KOPT-K1 (cell line): ENCODE data around the gene VCP.

Experiments
- H3K27ac ChIP-seq: fragments of 200-600 bp; sonication (generic); 2 replicates; pipeline ENCODE4 v1.5.1; 2016; ENCODE audit warnings: antibody characterized with exemption, mild to moderate bottlenecking, low read depth, low read length; ENCODE audit not compliant: poor library complexity, severe bottlenecking
- H3K36me3 ChIP-seq: fragments of 200-600 bp; sonication (generic); 2 replicates; pipeline ENCODE4 v1.5.1; 2017; ENCODE audit warnings: antibody characterized with exemption, mild to moderate bottlenecking, low read length, moderate library complexity; ENCODE audit not compliant: insufficient read depth
- H3K9me3 ChIP-seq: fragments of 200-600 bp; sonication (generic); 2 replicates; pipeline ENCODE4 v1.5.1; 2017; ENCODE audit warnings: antibody characterized with exemption, low read length, mild to moderate bottlenecking; ENCODE audit not compliant: insufficient read depth, poor library complexity, severe bottlenecking

VCP gene

GRCh38 chr9:35107297-35108290, 35.2 kb upstream of the VCP start:
- Histone ChIP-seq H3K9me3 (no peaks in the 10 kb centered on the region), H3K36me3 (no peaks in the 10 kb centered on the region)

GRCh38 chr9:35106343-35106730, 33.9 kb upstream of the VCP start:
- Histone ChIP-seq H3K36me3 (peaks cover 6% of the 10 kb centered on the region), H3K9me3 (no peaks in the 10 kb centered on the region), H3K27ac (no peak overlapping the region)

More at GRCh38 chr9:35107297-35108290, 35.2 kb upstream of the VCP start:
- no peak overlapping the region for H3K27ac ChIP-seq

GRCh38 chr9:35105571-35106342, 33.3 kb upstream of the VCP start:
- Histone ChIP-seq H3K36me3 (peaks cover 12% of the 10 kb centered on the region), H3K9me3 (no peaks in the 10 kb centered on the region), H3K27ac (no peak overlapping the region)

- Histone ChIP-seq H3K9me3 (no peaks in the 10 kb centered on the region), H3K27ac (no peak overlapping the region), H3K36me3 (peaks cover 18% of the 10 kb centered on the region)
These were observed 32.7 kb upstream of the VCP start for GRCh38 chr9:35105126-35105525.

GRCh38 chr9:35104586-35104985, 32.2 kb upstream of the VCP start:
- no peak overlapping the region for H3K27ac ChIP-seq
- H3K36me3 ChIP-seq = peaks cover 24% of the 10 kb centered on the region
- H3K9me3 ChIP-seq = no peaks in the 10 kb centered on the region

GRCh38 chr9:35103660-35104191, 31.3 kb upstream of the VCP start:
- H3K36me3 ChIP-seq = peaks cover 29% of the 10 kb centered on the region
- no peaks in the 10 kb centered on the region for H3K9me3 ChIP-seq
- no peak overlapping the region for H3K27ac ChIP-seq

GRCh38 chr9:35102769-35103659, 30.6 kb upstream of the VCP start, which contains the start of gene STOML2:
Gene STOML2, minus strand, starts transcription at chr9:35103131. Its CDS starts 37 bp downstream, at chr9:35103094.
- H3K27ac ChIP-seq = peak within 1 kb of the TSS; percentile 84
- peaks cover 29% of the 10 kb centered on the region for H3K36me3 ChIP-seq
- H3K9me3 ChIP-seq = no peaks in the 10 kb centered on the region

GRCh38 chr9:35102465-35102768, 30.0 kb upstream of the VCP start:
- H3K36me3 ChIP-seq = peaks cover 29% of the 10 kb centered on the region
- no peaks in the 10 kb centered on the region for H3K9me3 ChIP-seq
- peak overlapping the region; percentile 84 for H3K27ac ChIP-seq

GRCh38 chr9:35097573-35097972, 25.1 kb upstream of the VCP start:
- H3K27ac ChIP-seq = no peak overlapping the region
- H3K36me3 ChIP-seq = peaks cover 45% of the 10 kb centered on the region
- no peaks in the 10 kb centered on the region for H3K9me3 ChIP-seq

GRCh38 chr9:35096035-35096849, 23.8 kb upstream of the VCP start, which contains the start of gene PIGO:
Gene PIGO, minus strand, starts transcription at chr9:35096591. Its CDS starts 1,026 bp downstream, at chr9:35095565.
- Histone ChIP-seq H3K36me3 (peaks cover 52% of the 10 kb centered on the region), H3K9me3 (no peaks in the 10 kb centered on the region), H3K27ac (peak within 1 kb of the TSS; percentile 88)

- Histone ChIP-seq H3K9me3 (no peaks in the 10 kb centered on the region), H3K27ac (no peak overlapping the region), H3K36me3 (peaks cover 69% of the 10 kb centered on the region)
These were observed 19.1 kb upstream of the VCP start for GRCh38 chr9:35091536-35091935.

GRCh38 chr9:35089434-35089833, 17.0 kb upstream of the VCP start:
- peaks cover 73% of the 10 kb centered on the region for H3K36me3 ChIP-seq
- no peak overlapping the region for H3K27ac ChIP-seq

GRCh38 chr9:35085078-35085477, 12.7 kb upstream of the VCP start:
- Histone ChIP-seq H3K27ac (no peak overlapping the region), H3K36me3 (peaks cover 32% of the 10 kb centered on the region), H3K9me3 (no peaks in the 10 kb centered on the region)

More at GRCh38 chr9:35089434-35089833, 17.0 kb upstream of the VCP start:
- H3K9me3 ChIP-seq = no peaks in the 10 kb centered on the region
